Spleen (tissue), 11 donors: ENCODE results near the gene UGT1A10. TPM values are rescaled to one million over a fixed set of nuclear protein-coding genes. Genes with fewer than 3 reads are reported as not detected.
"Not testable (repeated sequence)": the region's sequence is repeated elsewhere in the genome, so short reads cannot be mapped to it uniquely, and the experiment has no call there.

Experiments used
- DNase-seq: peaks from one replicate; pipeline ENCODE4 v3.0.0-alpha.2; 2020
- H3K27ac ChIP-seq, 8 donors: fragments of 200-600 bp; sonication (generic) in 7 of 8; 1 replicate in 4 of 8; 2 replicates in 4 of 8; pipeline versions ENCODE4 v1.5.0 to v1.8.0; 2016 to 2021; ENCODE audit warnings: inconsistent platforms in 4 of 8, mild to moderate bottlenecking in 4 of 8, moderate library complexity in 1 of 8
- H3K27me3 ChIP-seq, 7 donors: fragments of 200-600 bp; sonication (generic) in 6 of 7; replicated peaks in 1 of 7; 1 replicate in 4 of 7; 2 replicates in 3 of 7; pipeline versions ENCODE4 v1.5.0 to v1.8.0; 2016 to 2021; ENCODE audit warnings: inconsistent platforms in 3 of 7, mild to moderate bottlenecking in 1 of 7
- H3K36me3 ChIP-seq, 6 donors: fragments of 200-600 bp; sonication (generic) in 5 of 6; 1 replicate in 4 of 6; 2 replicates in 2 of 6; pipeline versions ENCODE4 v1.5.0 to v1.8.0; 2016 to 2021; ENCODE audit warnings: inconsistent platforms in 2 of 6
- H3K4me1 ChIP-seq, 6 donors: fragments of 200-600 bp; sonication (generic) in 5 of 6; 1 replicate in 3 of 6; 2 replicates in 3 of 6; pipeline versions ENCODE4 v1.5.0 to v1.8.0; 2016 to 2021; ENCODE audit warnings: inconsistent platforms in 3 of 6
- H3K4me3 ChIP-seq, 8 donors: fragments of 200-600 bp; sonication (generic) in 7 of 8; 1 replicate in 4 of 8; 2 replicates in 4 of 8; pipeline versions ENCODE4 v1.5.0 to v1.8.0; 2016 to 2021; ENCODE audit warnings: inconsistent platforms in 4 of 8, mild to moderate bottlenecking in 4 of 8, moderate library complexity in 2 of 8
- H3K9me3 ChIP-seq, 8 donors: fragments of 200-600 bp; sonication (generic) in 7 of 8; 1 replicate in 4 of 8; 2 replicates in 4 of 8; pipeline versions ENCODE4 v1.5.0 to v1.8.0; 2016 to 2021; ENCODE audit warnings: inconsistent platforms in 4 of 8
- POLR2A ChIP-seq, 3 donors: fragments of 450-650 bp; IDR thresholded peaks; one replicate each; pipeline ENCODE4 v1.5.1; 2017; ENCODE audit warnings: antibody characterized with exemption in 3 of 3, mild to moderate bottlenecking in 1 of 3
- POLR2AphosphoS5 ChIP-seq, 3 donors: sonication (generic); formaldehyde crosslinking; IDR thresholded peaks; one replicate each; pipeline ENCODE4 v1.5.1; 2017; ENCODE audit warnings: antibody characterized with exemption in 3 of 3
- WGBS, 5 donors: extraction: QIAGEN DNeasy Blood & Tissue Kit in 3 of 5; methylation state at CpG; one replicate each; pipeline versions ENCODE4 v1.1.5 to v1.1.7; 2013 to 2018; 5-methylcytosine and 5-hydroxymethylcytosine counted together
- intact Hi-C: fragments of 100-400 bp; cut with DNase I; formaldehyde crosslinking; loops from one replicate; pipeline ENCODE4 v1.15.0; 2023; ENCODE audit warnings: low total_unique reads
- polyA plus RNA-seq, 3 donors: library from polyadenylated mRNA; stranded (reverse); fragments of 200-250 nt; gene quantifications; one replicate each; pipeline ENCODE4 v1.2.1, GENCODE V29; 2013
- total RNA-seq, 7 donors: library from RNA; depleted of rRNA in 3 of 7; stranded (reverse); fragments of >200 nt in 3 of 7; fragmentation: NEBNext Ultra II Directional in 4 of 7; extraction: Animal tissue kit (Norgen Biotek cat#: 25700) in 4 of 7; gene quantifications; one replicate each; pipeline versions ENCODE4 v1.1.0 to v1.2.1, GENCODE V29; 2016 to 2021
- TF ChIP-seq, protein P1 (sequence below), 11 experiments: fragments of 200-600 bp in 7 of 11; fragments of 450-650 bp in 4 of 11; sonication (generic) in 4 of 11; IDR thresholded peaks in 8 of 11; conservative IDR thresholded peaks in 3 of 11; 1 replicate in 7 of 11; 2 replicates in 4 of 11; pipeline versions ENCODE4 v1.4.0 to v1.8.0; 2016 to 2021; ENCODE audit warnings: antibody characterized with exemption in 11 of 11, inconsistent platforms in 4 of 11, mild to moderate bottlenecking in 1 of 11
- donor health status: healthy with polysubstance abuse.
- donor health status: DM: no; HTN: no; CAD: no; lungs with moderate emphysema.
- donor health status: DM: no; HTN: no; CAD: no.
- donor health status: Bipolar disorder and iron deficiency.
- donor health status: healthy.
- donor health status: DM: no; HTN: no; CAD: no.
- donor health status: DM: yes; HTN: yes; CAD: no.

UGT1A10 gene
- total and polyA plus RNA-seq, 10 donors: 0.03 TPM; not detected in 9

DNA sequence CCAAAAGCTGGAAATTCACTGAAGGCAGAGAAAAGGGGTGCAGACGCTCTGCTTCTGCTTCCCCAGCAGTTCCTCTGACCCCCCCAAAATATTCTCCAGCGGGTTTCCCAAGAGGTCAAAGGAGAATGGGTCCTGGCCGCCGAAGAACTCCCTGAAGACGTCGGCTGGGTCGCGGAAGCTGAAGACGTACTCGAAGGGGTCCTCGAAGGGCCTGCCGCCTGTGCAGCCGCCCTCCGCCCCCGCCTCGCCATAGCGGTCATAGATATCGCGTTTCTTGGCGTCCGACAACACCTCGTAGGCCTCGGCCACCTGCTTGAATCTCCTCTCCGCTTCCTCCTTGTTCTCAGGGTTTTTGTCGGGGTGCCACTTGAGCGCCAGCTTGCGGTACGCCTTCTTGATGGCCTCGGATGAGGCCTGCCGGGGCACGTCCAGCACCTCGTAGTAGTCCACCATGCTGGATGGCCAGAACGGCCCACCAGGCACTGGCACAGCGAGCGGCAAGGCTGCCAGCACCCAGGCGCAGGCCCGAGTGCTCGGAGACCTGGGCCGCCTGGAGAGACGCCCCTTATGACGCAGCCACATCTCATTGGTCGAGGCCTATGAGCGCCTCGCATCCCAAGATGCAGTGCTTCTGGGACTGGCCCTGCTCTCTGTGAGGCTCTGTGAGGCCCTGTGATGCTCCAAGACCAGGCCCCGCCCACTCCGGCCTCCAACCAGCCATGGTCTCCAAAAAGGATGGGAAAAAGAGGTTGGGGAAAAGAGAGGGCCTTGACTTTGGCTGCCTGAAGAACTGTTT lies 107.4 kb downstream of the UGT1A10 start:
- Histone ChIP-seq H3K4me1 (no peaks in the 10 kb centered on the region), H3K36me3 (no peaks in the 10 kb centered on the region), H3K9me3 (no peaks in the 10 kb centered on the region), H3K27me3 (peaks cover 0 to 6% (median 0%) of the 10 kb centered on the region in 7 donors), H3K27ac (no peak overlapping the region), H3K4me3 (no peak overlapping the region)
- WGBS, 5 donors: 93 to 95% (median 94%) methylated on average over 42 to 46 of the region's 46 CpGs
- DNase-seq: no peak
- no peak for TF ChIP-seq POLR2A (IDR thresholded peaks at IDR 0.05)
- TF ChIP-seq POLR2AphosphoS5 (IDR thresholded peaks at IDR 0.05): no peak
- TF ChIP-seq, protein P1, sequence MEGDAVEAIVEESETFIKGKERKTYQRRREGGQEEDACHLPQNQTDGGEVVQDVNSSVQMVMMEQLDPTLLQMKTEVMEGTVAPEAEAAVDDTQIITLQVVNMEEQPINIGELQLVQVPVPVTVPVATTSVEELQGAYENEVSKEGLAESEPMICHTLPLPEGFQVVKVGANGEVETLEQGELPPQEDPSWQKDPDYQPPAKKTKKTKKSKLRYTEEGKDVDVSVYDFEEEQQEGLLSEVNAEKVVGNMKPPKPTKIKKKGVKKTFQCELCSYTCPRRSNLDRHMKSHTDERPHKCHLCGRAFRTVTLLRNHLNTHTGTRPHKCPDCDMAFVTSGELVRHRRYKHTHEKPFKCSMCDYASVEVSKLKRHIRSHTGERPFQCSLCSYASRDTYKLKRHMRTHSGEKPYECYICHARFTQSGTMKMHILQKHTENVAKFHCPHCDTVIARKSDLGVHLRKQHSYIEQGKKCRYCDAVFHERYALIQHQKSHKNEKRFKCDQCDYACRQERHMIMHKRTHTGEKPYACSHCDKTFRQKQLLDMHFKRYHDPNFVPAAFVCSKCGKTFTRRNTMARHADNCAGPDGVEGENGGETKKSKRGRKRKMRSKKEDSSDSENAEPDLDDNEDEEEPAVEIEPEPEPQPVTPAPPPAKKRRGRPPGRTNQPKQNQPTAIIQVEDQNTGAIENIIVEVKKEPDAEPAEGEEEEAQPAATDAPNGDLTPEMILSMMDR (IDR thresholded peaks at IDR 0.05 in 8 of 11, conservative IDR thresholded peaks at IDR 0.05 in 3 of 11): no peak
- intact Hi-C loops: no loop called here

DNA sequence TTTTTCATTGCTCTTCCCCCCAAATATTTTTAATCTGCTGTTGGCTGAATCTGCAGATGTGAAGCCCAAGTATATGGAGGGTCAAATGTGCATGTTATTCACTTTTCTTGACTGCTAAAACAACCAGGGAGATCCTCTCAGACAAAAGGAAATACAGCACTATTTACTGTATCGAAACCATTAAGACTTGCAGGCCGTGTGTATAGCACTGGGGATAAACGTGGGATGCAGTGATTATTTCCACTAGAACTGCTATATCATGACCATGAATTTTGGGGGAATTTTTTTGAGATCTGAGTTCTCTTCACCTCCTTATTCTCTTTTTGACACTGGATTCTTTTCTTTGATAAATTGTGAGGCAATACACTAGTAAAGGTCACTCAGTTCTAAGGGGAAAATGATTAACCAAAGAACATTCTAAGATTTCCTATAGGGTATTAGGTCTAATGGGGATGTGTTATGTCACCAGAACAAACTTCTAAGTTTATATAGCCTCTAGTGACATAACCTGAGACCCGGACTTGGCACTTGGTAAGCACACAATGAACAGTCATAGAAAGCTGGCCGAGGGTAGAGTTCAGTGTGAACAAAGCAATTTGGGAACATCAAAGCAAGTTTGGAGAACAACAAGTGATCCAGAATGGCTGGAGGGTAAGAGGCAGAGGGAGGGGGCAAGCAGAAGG lies 109.0 kb downstream of the UGT1A10 start:
- Histone ChIP-seq H3K4me1 (no peaks in the 10 kb centered on the region), H3K27ac (no peak overlapping the region), H3K27me3 (peaks cover 0 to 4% (median 0%) of the 10 kb centered on the region in 7 donors), H3K4me3 (no peak overlapping the region), H3K9me3 (peaks cover 0 to 5% (median 2%) of the 10 kb centered on the region in 8 donors), H3K36me3 (no peaks in the 10 kb centered on the region)
- intact Hi-C loops: no loop called here
- DNase-seq: no peak
- 74 to 87% (median 79%) methylated on average over 5 of the region's 5 CpGs for WGBS, 5 donors
- TF ChIP-seq, protein P1 (IDR thresholded peaks at IDR 0.05 in 8 of 11, conservative IDR thresholded peaks at IDR 0.05 in 3 of 11): no peak
- TF ChIP-seq POLR2A (IDR thresholded peaks at IDR 0.05) (no peak), POLR2AphosphoS5 (IDR thresholded peaks at IDR 0.05) (no peak)

DNA sequence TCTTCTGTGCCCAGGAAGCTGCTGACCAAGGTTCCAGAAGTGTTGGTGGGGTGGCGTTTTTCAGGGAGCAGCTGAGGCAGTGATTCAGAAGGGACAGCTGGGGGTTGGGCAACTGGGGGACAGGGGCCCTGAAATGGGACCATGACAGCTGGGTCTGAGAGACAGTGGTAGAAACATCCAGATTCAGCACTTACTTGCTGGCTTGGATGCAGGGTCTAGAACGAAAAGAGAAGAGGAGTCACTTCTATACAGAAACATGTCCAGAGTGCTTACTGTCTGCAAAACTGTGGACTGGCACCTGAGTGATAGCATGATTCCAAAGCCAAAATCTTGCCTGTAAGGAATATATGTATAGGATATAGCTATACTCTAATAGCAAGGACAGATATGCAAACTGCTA lies 109.6 kb downstream of the UGT1A10 start:
- H3K36me3 ChIP-seq, H3K4me3 ChIP-seq, DNase-seq, H3K4me1 ChIP-seq, H3K27ac ChIP-seq, H3K27me3 ChIP-seq, intact Hi-C loops: not testable (repeated sequence)
- 56 to 80% (median 75%) methylated on average over 2 of the region's 2 CpGs for WGBS, 5 donors
- peaks cover 0 to 11% (median 8%) of the 10 kb centered on the region in 8 donors for H3K9me3 ChIP-seq

DNA sequence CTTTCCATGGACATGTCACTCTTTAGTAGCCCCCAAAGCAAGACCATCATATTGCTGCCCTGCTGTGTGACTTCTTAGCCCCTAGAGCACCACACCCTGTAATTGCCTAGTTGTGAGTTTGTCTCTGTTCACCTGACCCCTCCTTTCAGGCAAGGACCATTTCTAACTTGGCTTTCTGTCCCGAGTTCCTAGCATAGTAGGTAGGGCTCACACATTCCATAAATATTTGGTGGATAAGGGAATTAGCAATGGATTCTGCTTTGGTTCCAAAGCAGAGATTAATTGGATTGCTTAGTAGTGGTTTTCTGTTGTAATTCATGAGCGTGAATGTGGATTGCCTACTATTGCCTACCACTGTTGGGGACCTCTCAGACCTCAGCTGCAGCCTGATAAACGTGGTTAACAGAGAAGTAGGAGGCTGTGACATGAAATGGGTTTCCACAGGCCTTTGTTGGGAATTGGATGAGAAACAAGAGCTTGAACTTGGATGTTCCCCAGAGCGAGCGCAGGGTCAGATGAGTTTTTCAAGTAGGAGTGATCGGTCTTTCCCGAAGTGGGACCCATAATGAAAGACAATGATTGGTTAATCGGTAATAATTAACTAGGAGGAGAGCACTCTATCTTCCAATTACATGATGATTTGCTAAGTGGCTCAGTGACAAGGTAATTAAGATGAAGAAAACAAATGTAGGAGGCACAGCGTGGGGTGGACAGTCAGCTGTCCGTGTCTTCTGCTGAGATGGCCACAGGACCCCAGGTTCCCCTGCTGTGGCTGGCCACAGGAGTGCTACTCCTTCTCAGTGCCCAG lies 110.4 kb downstream of the UGT1A10 start:
- no peak for TF ChIP-seq POLR2A (IDR thresholded peaks at IDR 0.05)
- TF ChIP-seq, protein P1 (IDR thresholded peaks at IDR 0.05 in 8 of 11, conservative IDR thresholded peaks at IDR 0.05 in 3 of 11): no peak
- no peak for TF ChIP-seq POLR2AphosphoS5 (IDR thresholded peaks at IDR 0.05)
- H3K27me3 ChIP-seq: peaks cover 0 to 4% (median 0%) of the 10 kb centered on the region in 7 donors

More for the DNA sequence above, 110.4 kb downstream of the UGT1A10 start:
- no peak for DNase-seq
- no peaks in the 10 kb centered on the region for H3K36me3 ChIP-seq
- 78 to 83% (median 82%) methylated on average over 9 to 10 of the region's 10 CpGs for WGBS, 5 donors
- H3K4me3 ChIP-seq: no peak overlapping the region
- H3K9me3 ChIP-seq: peaks cover 0 to 19% (median 16%) of the 10 kb centered on the region in 8 donors
- intact Hi-C loops: no loop called here
- H3K27ac ChIP-seq: no peak overlapping the region
- H3K4me1 ChIP-seq: no peaks in the 10 kb centered on the region
